Measurements from ENCODE around the gene DACH1. TPM values are rescaled to one million over a fixed set of nuclear protein-coding genes. Genes with fewer than 3 reads are reported as not detected.

DACH1 gene
- total RNA-seq, 1 donor from 2014 or later = 39.5 TPM

- Mint-ChIP-seq H3K4me1 (ENCODE audit: unreplicated experiment) (no peaks in the 10 kb centered on the region), H3K27ac (no peak overlapping the region), H3K27me3 (no peaks in the 10 kb centered on the region), H3K9me3 (peaks cover 3% of the 10 kb centered on the region), H3K4me3 (no peak overlapping the region), H3K36me3 (no peaks in the 10 kb centered on the region)
- no peak for TF ChIP-seq CTCF (conservative IDR thresholded peaks at IDR 0.05)
- no peak for DNase-seq (ENCODE audit: extremely low spot score, unreplicated experiment)
Observed at GRCh38 chr13:71408416-71408815, 458.6 kb downstream of the DACH1 start.

GRCh38 chr13:71399631-71400215, 467.3 kb downstream of the DACH1 start:
- Mint-ChIP-seq H3K4me1 (ENCODE audit: unreplicated experiment) (peaks cover 6% of the 10 kb centered on the region), H3K36me3 (no peaks in the 10 kb centered on the region), H3K27ac (no peak overlapping the region), H3K4me3 (no peak overlapping the region), H3K27me3 (no peaks in the 10 kb centered on the region), H3K9me3 (no peaks in the 10 kb centered on the region)
- DNase-seq (ENCODE audit: extremely low spot score, unreplicated experiment) = no peak
- TF ChIP-seq CTCF (conservative IDR thresholded peaks at IDR 0.05) = no peak

- DNase-seq (ENCODE audit: extremely low spot score, unreplicated experiment) = no peak
- H3K36me3 Mint-ChIP-seq = no peaks in the 10 kb centered on the region
- peaks cover 6% of the 10 kb centered on the region for H3K4me1 Mint-ChIP-seq (ENCODE audit: unreplicated experiment)
- no peaks in the 10 kb centered on the region for H3K9me3 Mint-ChIP-seq
- no peak overlapping the region for H3K4me3 Mint-ChIP-seq
- H3K27me3 Mint-ChIP-seq = no peaks in the 10 kb centered on the region
- TF ChIP-seq CTCF (conservative IDR thresholded peaks at IDR 0.05) = no peak
- no peak overlapping the region for H3K27ac Mint-ChIP-seq
Observed at GRCh38 chr13:71396149-71396548, 470.9 kb downstream of the DACH1 start.

- no peaks in the 10 kb centered on the region for H3K9me3 Mint-ChIP-seq
- no peaks in the 10 kb centered on the region for H3K27me3 Mint-ChIP-seq
- peaks cover 6% of the 10 kb centered on the region for H3K4me1 Mint-ChIP-seq (ENCODE audit: unreplicated experiment)
- TF ChIP-seq CTCF (conservative IDR thresholded peaks at IDR 0.05) = no peak
- no peaks in the 10 kb centered on the region for H3K36me3 Mint-ChIP-seq
- DNase-seq (ENCODE audit: extremely low spot score, unreplicated experiment) = no peak
- no peak overlapping the region for H3K27ac Mint-ChIP-seq
- H3K4me3 Mint-ChIP-seq = no peak overlapping the region
Observed at GRCh38 chr13:71395053-71395452, 472.0 kb downstream of the DACH1 start.

- Mint-ChIP-seq H3K27ac (no peak overlapping the region), H3K4me1 (ENCODE audit: unreplicated experiment) (peaks cover 6% of the 10 kb centered on the region), H3K9me3 (no peaks in the 10 kb centered on the region), H3K36me3 (no peaks in the 10 kb centered on the region), H3K27me3 (no peaks in the 10 kb centered on the region), H3K4me3 (no peak overlapping the region)
- TF ChIP-seq CTCF (conservative IDR thresholded peaks at IDR 0.05) = no peak
- no peak for DNase-seq (ENCODE audit: extremely low spot score, unreplicated experiment)
Observed at GRCh38 chr13:71394176-71394575, 472.8 kb downstream of the DACH1 start.

Data from type B pancreatic cell (in vitro differentiated cells).